HG03066 (cell line): ENCODE measurements around the gene EXOSC6.
A peak's percentile ranks its signal among the peaks of the same experiment; 100 is the strongest.
"Not testable (repeated sequence)": the region's sequence is repeated elsewhere in the genome, so short reads cannot be mapped to it uniquely, and the experiment has no call there.

Experiments used
- ATAC-seq: cut with Tn5 transposase; IDR thresholded peaks from one replicate; pipeline ENCODE4 v1.9.1; 2021; ENCODE audit warnings: low read depth; ENCODE audit not compliant: unreplicated experiment

EXOSC6 gene

DNA sequence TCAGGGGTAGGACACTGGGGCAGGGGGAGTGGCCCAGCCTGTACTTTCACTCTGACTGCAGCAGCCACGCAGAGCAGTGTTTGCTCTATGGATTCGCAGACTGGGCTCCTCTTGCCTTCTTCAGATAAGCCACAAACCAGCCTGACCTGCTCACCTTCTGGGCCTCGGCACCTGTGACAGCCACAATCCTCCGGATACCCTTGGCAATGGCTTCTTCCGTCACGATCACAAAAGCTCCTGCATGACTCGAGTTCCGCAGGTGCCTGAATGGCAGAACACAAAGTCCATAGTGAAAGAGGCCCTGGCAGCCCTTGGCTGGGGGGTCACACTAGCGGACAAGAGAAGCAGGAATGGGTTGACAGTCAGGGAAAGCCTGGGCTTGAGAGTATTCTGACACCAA, 3.8 kb upstream of the EXOSC6 start:
- no peak for ATAC-seq

GRCh38 chr16:70254965-70255286, 3.2 kb upstream of the EXOSC6 start:
- ATAC-seq, result no peak

DNA sequence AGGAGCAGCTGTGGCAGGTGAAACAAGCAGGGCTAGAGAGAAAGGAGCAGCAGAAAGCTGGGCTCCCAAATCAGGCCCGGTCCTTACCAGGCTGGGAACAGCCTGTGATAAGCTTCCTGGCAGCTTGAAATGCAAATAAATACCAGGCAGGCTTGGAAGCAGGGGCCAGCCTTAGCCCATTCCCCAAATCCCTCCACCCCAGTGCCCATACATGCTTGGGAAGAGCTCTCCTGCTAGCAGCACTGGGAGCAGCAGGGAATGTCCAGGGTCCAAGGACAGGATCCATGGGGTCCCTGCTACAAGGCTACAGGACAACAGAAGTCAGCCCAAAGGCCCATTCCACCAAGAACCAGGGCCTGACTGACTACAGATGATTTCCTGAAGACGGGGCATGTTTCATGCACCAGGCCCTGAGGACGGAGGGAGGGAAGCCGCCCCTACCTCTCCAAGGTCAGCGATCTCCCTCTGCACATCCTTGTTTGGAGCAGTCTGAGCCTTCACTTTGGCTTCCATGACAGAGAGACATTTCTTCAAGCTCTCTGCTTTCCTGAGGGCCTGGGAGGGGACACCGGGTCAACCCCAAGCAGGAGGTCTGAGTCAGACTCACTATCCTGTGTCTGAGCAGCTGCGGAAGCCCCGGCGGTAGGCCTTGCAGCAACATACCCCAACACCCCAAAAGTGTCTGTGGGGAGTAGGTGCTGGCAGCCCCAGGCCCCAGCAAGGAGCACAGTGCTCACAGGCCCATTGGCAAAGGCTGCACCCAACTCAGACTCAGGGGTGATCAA, 2.6 kb upstream of the EXOSC6 start:
- ATAC-seq, result no peak

- no peak for ATAC-seq
Measured at GRCh38 chr16:70253291-70254106, 1.8 kb upstream of the EXOSC6 start.

- ATAC-seq, result no peak
Measured at GRCh38 chr16:70252355-70252988, 732 bp upstream of the EXOSC6 start.

- ATAC-seq, result peak; percentile 42
Measured at GRCh38 chr16:70250748-70251628, 752 bp downstream of the EXOSC6 start.

DNA sequence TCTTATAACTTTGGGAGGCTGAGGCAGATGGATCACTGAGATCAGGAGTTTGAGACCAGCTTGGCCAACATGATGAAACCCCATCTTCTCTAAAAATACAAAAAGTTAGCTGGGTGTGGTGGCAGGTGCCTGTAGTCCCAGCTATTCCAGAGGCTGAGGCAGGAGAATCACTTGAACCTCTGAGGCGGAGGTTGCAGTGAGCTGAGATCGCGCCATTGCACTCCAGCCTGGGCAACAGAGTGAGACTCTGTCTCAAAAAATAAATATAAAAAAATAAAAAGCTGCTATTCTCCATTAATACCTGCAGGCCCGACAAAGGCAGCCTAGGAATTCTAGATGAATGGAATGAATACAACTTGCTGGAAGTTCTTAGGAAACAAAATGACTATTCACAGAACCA, 2.0 kb downstream of the EXOSC6 start:
- ATAC-seq, result not testable (repeated sequence)

- not testable (repeated sequence) for ATAC-seq
Measured at GRCh38 chr16:70238773-70239172, 13.0 kb downstream of the EXOSC6 start.

DNA sequence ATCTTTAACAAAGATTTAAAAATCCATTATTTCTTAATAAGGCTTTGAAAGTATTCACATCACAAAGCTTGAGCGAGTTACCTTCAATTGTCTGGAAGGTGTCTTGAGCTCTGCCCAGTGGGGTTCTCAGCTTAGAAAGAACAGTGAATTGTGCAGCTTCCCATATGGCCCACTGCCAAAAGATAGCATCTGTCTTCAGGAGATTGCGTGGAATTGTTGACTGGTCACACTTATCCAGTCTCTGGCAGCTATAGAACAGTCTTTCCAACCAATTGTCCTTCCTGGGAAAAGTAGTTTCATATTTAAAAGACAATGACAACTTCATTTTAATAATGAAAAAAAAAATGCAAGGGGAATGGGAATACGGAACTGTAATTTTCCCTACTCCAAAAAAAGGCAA, 19.9 kb downstream of the EXOSC6 start:
- not testable (repeated sequence) for ATAC-seq

DNA sequence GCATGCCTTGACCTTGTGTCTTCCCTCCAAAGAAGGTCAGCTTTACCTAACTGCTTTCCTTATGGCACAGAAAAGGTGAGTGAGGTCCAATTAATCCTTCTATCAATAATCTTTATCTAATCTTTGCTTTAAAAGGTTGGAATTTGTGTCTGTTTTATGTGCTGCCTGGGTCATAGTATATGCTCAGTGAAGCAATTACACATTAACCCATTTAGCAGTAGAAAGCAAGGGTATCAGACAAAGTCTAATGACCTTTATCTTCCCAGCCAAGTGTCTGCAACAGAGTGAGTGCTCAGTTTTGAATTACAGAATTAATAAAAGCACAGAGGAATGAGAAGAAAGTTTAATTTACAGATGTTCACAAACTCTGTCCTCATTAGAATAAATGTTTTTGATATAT, 25.7 kb downstream of the EXOSC6 start:
- ATAC-seq, result not testable (repeated sequence)

- ATAC-seq, result not testable (repeated sequence)
Measured at GRCh38 chr16:70225430-70225829, 26.3 kb downstream of the EXOSC6 start.

- not testable (repeated sequence) for ATAC-seq
Measured at GRCh38 chr16:70224645-70225044, 27.1 kb downstream of the EXOSC6 start.

- ATAC-seq, result not testable (repeated sequence)
Measured at GRCh38 chr16:70223971-70224513, 27.7 kb downstream of the EXOSC6 start.

- not testable (repeated sequence) for ATAC-seq
Measured at GRCh38 chr16:70223216-70223615, 28.5 kb downstream of the EXOSC6 start.

- not testable (repeated sequence) for ATAC-seq
Measured at GRCh38 chr16:70222574-70222973, 29.2 kb downstream of the EXOSC6 start.

GRCh38 chr16:70218586-70218985, 33.2 kb downstream of the EXOSC6 start:
- not testable (repeated sequence) for ATAC-seq

DNA sequence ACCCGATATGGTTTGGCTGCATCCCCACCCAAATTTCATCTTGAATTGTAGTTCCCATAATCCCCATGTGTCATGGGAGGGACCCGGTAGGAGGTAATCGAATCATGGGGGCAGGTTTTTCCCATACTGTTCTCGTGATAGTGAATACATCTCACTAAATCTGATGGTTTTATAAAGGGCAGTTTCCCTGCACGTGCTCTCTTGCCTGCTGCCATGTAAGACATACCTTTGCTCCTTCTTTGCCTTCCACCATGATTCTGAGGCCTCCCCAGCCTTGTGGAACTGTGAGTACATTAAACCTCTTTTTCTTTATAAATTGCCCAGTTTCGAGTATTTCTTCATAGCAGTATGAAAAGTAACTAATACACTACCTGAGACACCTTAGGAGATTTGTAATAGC, 45.4 kb downstream of the EXOSC6 start:
- ATAC-seq, result not testable (repeated sequence)

DNA sequence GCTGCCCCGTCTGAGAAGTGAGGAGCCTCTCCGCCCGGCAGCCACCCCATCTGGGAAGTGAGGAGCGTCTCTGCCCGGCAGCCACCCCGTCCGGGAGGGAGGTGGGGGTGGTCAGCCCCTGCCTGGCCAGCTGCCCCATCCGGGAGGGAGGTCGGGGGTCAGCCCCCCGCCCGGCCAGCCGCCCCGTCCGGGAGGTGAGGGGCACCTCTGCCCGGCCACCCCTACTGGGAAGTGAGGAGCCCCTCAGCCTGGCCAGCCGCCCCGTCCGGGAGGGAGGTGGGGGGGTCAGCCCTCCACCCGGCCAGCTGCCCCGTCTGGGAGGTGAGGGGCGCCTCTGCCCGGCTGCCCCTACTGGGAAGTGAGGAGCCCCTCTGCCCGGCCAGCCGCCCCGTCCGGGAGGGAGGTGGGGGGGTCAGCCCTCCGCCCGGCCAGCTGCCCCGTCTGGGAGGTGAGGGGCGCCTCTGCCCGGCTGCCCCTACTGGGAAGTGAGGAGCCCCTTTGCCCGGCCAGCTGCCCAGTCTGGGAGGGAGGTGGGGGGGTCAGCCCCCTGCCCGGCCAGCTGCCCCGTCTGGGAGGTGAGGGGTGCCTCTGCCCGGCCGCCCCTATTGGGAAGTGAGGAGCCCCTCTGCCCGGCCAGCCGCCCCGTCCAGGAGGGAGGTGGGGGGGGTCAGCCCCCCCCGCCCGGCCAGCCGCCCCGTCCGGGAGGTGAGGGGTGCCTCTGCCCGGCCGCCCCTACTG, 46.9 kb downstream of the EXOSC6 start:
- not testable (repeated sequence) for ATAC-seq

- ATAC-seq, result not testable (repeated sequence)
Measured at GRCh38 chr16:70204010-70204409, 47.7 kb downstream of the EXOSC6 start.
